ENCODE results near the gene MYH7B. TPM values are rescaled to one million over a fixed set of nuclear protein-coding genes. Genes with fewer than 3 reads are reported as not detected.

Gene MYH7B
- polyA plus RNA-seq, 1 experiment, result 0.01 TPM

GRCh38 chr20:34999021-34999451 is 43.4 kb downstream of the MYH7B start:
- H3K36me3 ChIP-seq (ENCODE audit: control insufficient read depth, insufficient read depth, low read length), result peaks cover 53% of the 10 kb centered on the region

GRCh38 chr20:34999782-35000181 is 44.1 kb downstream of the MYH7B start:
- POLR2A ChIA-PET, result interaction anchor here (1.1 kb wide), 1 partner anchor 120 kb away, joined by 3 read pairs; no protein-coding TSS in a partner anchor
- Histone ChIP-seq H3K36me3 (ENCODE audit: control insufficient read depth, insufficient read depth, low read length) (peaks cover 60% of the 10 kb centered on the region), H3K27me3 (ENCODE audit: control insufficient read depth, insufficient read depth, low read length) (no peaks in the 10 kb centered on the region), H3K4me3 (ENCODE audit: low read depth, low read length) (no peak overlapping the region)
- no peak for DNase-seq (ENCODE audit: low read depth)
- CTCF ChIA-PET, result interaction anchor here (0.9 to 3.7 kb wide), 4 partner anchors 11 to 126 kb away, joined by 3 to 17 read pairs (median 4); partner anchors contain the start of gene GGT7
- no peak for TF ChIP-seq CTCF (IDR thresholded peaks at IDR 0.05; ENCODE audit: insufficient read depth, low read depth, low read length)

More at GRCh38 chr20:34999021-34999451, 43.4 kb downstream of the MYH7B start:
- Histone ChIP-seq H3K4me3 (ENCODE audit: low read depth, low read length) (no peak overlapping the region), H3K27me3 (ENCODE audit: control insufficient read depth, insufficient read depth, low read length) (no peaks in the 10 kb centered on the region)
- CTCF ChIA-PET, result interaction anchor here (0.9 to 3.7 kb wide), 4 partner anchors 10 to 125 kb away, joined by 3 to 17 read pairs (median 5); partner anchors contain the start of gene GGT7
- no peak for TF ChIP-seq CTCF (IDR thresholded peaks at IDR 0.05; ENCODE audit: insufficient read depth, low read depth, low read length)
- no peak for DNase-seq (ENCODE audit: low read depth)
- POLR2A ChIA-PET, result no interaction called here

- ChIA-PET CTCF (interaction anchor here (1.9 to 3.7 kb wide), 3 partner anchors 11 to 126 kb away, joined by 6 to 17 read pairs (median 6); partner anchors contain the start of gene GGT7), POLR2A (interaction anchor here (1.1 kb wide), 1 partner anchor 120 kb away, joined by 3 read pairs; no protein-coding TSS in a partner anchor)
- H3K4me3 ChIP-seq (ENCODE audit: low read depth, low read length), result no peak overlapping the region
- no peak for TF ChIP-seq CTCF (IDR thresholded peaks at IDR 0.05; ENCODE audit: insufficient read depth, low read depth, low read length)
- H3K36me3 ChIP-seq (ENCODE audit: control insufficient read depth, insufficient read depth, low read length), result peaks cover 65% of the 10 kb centered on the region
- no peak for DNase-seq (ENCODE audit: low read depth)
- no peaks in the 10 kb centered on the region for H3K27me3 ChIP-seq (ENCODE audit: control insufficient read depth, insufficient read depth, low read length)
Observed at GRCh38 chr20:35000311-35000921, 44.7 kb downstream of the MYH7B start.

GRCh38 chr20:35000922-35001595 is 45.4 kb downstream of the MYH7B start:
- H3K27me3 ChIP-seq (ENCODE audit: control insufficient read depth, insufficient read depth, low read length), result no peaks in the 10 kb centered on the region
- TF ChIP-seq CTCF (IDR thresholded peaks at IDR 0.05; ENCODE audit: insufficient read depth, low read depth, low read length), result no peak
- CTCF ChIA-PET, result interaction anchor here (0.7 to 3.7 kb wide), 5 partner anchors 10 to 136 kb away, joined by 3 to 17 read pairs (median 6); partner anchors contain the start of gene GGT7
- no peak for DNase-seq (ENCODE audit: low read depth)
- POLR2A ChIA-PET, result interaction anchor here (1.1 kb wide), 1 partner anchor 121 kb away, joined by 3 read pairs; no protein-coding TSS in a partner anchor
- H3K36me3 ChIP-seq (ENCODE audit: control insufficient read depth, insufficient read depth, low read length), result peaks cover 65% of the 10 kb centered on the region
- no peak overlapping the region for H3K4me3 ChIP-seq (ENCODE audit: low read depth, low read length)
